ENCODE measurements around the gene SLAMF6.

Gene SLAMF6

DNA sequence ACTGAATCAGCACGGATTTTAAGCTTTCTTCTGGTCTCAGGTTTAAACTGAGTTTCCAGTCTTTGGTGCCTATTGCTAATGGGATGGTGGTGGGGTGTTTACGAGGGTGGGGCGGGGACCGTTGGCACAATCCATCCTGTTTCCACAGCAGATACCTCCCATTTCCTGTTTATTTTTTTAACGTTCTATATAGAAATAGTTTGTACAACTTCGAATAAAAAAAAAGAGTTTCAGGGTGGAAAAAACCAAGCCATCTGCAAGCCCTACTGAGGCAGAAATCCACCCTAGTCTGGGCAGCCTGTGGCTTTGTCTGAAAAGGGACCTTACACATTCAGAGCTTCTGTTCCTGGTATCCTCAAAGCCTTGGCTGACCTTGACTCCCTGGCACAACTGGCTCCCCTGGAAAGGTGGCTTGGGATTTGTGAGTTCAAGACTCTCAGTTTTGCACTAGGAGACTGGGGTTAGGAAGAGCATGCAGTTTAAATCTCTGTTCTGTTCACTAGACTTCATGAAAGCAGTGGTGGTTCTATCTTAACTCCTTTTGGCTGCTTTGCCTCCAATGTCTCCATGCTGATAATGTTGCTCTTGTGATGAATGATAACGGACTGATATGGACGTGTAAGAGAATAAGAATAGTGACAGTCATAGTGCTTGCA is 76.0 kb downstream of the SLAMF6 start:
- TF ChIP-seq, protein P1, sequence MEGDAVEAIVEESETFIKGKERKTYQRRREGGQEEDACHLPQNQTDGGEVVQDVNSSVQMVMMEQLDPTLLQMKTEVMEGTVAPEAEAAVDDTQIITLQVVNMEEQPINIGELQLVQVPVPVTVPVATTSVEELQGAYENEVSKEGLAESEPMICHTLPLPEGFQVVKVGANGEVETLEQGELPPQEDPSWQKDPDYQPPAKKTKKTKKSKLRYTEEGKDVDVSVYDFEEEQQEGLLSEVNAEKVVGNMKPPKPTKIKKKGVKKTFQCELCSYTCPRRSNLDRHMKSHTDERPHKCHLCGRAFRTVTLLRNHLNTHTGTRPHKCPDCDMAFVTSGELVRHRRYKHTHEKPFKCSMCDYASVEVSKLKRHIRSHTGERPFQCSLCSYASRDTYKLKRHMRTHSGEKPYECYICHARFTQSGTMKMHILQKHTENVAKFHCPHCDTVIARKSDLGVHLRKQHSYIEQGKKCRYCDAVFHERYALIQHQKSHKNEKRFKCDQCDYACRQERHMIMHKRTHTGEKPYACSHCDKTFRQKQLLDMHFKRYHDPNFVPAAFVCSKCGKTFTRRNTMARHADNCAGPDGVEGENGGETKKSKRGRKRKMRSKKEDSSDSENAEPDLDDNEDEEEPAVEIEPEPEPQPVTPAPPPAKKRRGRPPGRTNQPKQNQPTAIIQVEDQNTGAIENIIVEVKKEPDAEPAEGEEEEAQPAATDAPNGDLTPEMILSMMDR (IDR thresholded peaks at IDR 0.05) = no peak
- no peaks in the 10 kb centered on the region for H3K9me3 ChIP-seq
- H3K4me3 ChIP-seq (ENCODE audit: low read depth in 1 of 2, low read length in 1 of 2) = no peak overlapping the region
- no peaks in the 10 kb centered on the region for H3K36me3 ChIP-seq
- H3K27me3 ChIP-seq = no peaks in the 10 kb centered on the region
- H3K27ac ChIP-seq = no peak overlapping the region
- peaks cover 0 to 6% of the 10 kb centered on the region in 2 experiments for H3K4me1 ChIP-seq (ENCODE audit: control insufficient read depth in 1 of 2, insufficient read depth in 1 of 2, low read depth in 1 of 2, low read length in 1 of 2)

DNA sequence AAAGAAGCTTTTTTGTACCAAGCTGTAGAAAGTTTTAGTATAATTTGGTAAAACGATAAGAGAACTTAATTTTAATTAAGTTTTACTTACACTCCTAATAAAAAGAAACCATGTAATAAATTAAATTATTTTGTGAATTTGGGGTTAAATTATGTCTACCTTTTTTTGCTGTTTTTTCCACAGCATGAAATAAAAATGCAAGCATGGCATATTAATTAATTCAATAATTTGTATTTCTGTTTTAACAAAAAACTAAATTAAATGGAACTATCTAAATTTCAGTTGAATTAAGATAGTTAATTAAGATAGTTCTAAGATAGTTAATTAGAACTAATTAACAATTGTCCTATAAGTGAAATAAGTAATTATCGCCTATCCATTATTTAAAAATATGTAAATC is 83.3 kb downstream of the SLAMF6 start:
- Histone ChIP-seq H3K4me1 (ENCODE audit: control insufficient read depth in 1 of 2, insufficient read depth in 1 of 2, low read depth in 1 of 2, low read length in 1 of 2) (no peaks in the 10 kb centered on the region), H3K27ac (no peak overlapping the region), H3K27me3 (no peaks in the 10 kb centered on the region), H3K36me3 (no peaks in the 10 kb centered on the region), H3K4me3 (ENCODE audit: low read depth in 1 of 2, low read length in 1 of 2) (no peak overlapping the region), H3K9me3 (no peaks in the 10 kb centered on the region)
- TF ChIP-seq, protein P1 (IDR thresholded peaks at IDR 0.05) = no peak

DNA sequence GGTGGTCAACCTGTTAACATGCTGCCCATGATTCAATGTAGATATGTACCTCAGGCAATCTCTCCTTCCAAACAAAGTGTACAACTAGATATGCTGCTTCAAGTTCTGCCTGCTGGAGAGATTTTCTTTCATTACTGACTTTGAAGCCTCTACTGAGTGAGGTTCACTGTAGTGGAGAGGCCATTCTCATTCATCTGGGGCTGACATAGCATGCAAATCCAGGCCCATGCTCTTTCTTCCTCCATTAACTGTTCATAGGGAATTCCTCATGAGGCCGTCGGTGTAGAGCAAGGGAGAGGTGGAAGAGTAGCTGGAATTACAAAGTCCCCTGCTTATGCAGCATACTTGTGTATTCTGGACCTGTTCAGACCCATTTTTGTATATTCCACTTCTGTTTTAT is 84.1 kb downstream of the SLAMF6 start:
- Histone ChIP-seq H3K36me3 (no peaks in the 10 kb centered on the region), H3K27me3 (no peaks in the 10 kb centered on the region), H3K4me1 (ENCODE audit: control insufficient read depth in 1 of 2, insufficient read depth in 1 of 2, low read depth in 1 of 2, low read length in 1 of 2) (no peaks in the 10 kb centered on the region), H3K9me3 (no peaks in the 10 kb centered on the region), H3K27ac (no peak overlapping the region), H3K4me3 (ENCODE audit: low read depth in 1 of 2, low read length in 1 of 2) (no peak overlapping the region)
- TF ChIP-seq, protein P1 (IDR thresholded peaks at IDR 0.05) = no peak

DNA sequence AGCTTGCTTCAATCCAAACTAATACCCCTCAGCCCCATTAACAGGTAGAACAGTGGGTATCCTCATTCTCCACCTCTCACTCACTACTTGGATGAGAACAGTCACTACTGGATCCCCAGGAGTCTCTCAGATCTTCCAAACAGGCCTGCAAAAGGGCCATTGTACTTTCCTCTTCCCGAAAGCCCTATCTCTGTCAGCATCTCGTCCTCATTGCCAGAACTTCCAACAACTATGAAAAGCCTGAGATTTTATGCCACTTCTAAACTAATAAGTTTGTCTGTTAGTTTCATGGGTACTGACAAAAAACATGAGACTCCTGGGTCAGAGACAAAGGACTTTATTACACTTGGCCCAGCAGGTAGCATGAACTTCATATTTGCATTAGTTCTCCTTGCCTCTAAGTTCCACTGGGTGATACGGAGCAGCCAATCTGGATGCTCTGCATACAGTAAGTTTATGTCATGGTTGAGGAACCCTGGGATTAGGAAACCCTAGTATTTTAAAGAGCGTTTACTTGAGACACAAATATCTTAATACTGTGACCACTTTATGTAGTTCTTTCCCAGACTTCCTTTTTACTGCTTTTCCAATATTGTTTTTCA is 84.6 kb downstream of the SLAMF6 start:
- Histone ChIP-seq H3K4me3 (ENCODE audit: low read depth in 1 of 2, low read length in 1 of 2) (no peak overlapping the region), H3K27ac (no peak overlapping the region), H3K36me3 (no peaks in the 10 kb centered on the region), H3K9me3 (no peaks in the 10 kb centered on the region), H3K27me3 (no peaks in the 10 kb centered on the region), H3K4me1 (ENCODE audit: control insufficient read depth in 1 of 2, insufficient read depth in 1 of 2, low read depth in 1 of 2, low read length in 1 of 2) (no peaks in the 10 kb centered on the region)
- TF ChIP-seq, protein P1 (IDR thresholded peaks at IDR 0.05) = no peak

DNA sequence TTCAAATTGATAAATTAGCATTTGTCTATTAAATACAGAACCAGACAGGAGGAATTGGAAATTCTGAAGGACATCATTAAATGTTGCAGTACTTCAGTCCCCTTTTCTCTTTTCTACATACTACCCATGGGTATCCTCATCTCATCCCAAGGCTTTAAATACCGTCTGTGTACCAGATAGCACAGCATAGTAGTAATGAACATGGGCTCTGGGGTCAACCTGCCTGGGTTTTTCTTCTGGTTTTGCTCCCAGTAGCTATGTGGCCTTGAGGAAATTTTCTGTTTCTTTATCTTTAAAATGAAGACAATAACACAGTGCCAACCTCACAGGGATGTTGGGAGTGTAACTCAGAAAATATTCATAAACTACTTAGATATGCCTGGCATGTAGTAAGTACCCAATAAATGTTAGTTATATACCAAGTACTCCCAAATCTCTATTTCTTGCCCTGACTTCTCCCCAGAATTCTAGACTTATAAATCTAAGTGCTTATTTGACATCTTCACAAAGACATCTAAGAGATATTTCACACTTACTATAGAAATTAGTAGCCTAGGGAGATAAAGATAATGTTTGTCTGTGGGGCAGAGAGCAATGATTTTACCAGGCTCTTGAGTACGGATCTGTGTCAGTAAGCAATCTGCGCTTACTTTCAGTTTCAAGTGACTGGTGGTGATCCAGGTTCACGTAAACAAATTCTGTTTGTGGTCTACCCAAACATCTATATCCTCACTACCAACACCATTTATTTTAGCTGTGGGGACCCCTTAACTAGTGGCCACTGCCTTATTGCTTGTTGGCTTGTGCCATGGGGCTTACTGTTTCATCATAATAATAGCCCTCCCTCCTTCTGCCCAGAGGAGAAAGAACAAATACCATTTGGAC is 85.4 kb downstream of the SLAMF6 start:
- H3K4me1 ChIP-seq (ENCODE audit: control insufficient read depth in 1 of 2, insufficient read depth in 1 of 2, low read depth in 1 of 2, low read length in 1 of 2) = no peaks in the 10 kb centered on the region
- H3K4me3 ChIP-seq (ENCODE audit: low read depth in 1 of 2, low read length in 1 of 2) = no peak overlapping the region
- H3K36me3 ChIP-seq = no peaks in the 10 kb centered on the region
- H3K27ac ChIP-seq = no peak overlapping the region
- no peaks in the 10 kb centered on the region for H3K9me3 ChIP-seq
- H3K27me3 ChIP-seq = no peaks in the 10 kb centered on the region
- TF ChIP-seq, protein P1 (IDR thresholded peaks at IDR 0.05) = no peak
